ENCODE measurements around the gene SYNGR3. TPM values are rescaled to one million over a fixed set of nuclear protein-coding genes. Genes with fewer than 3 reads are reported as not detected.
A peak's percentile ranks its signal among the peaks of the same experiment; 100 is the strongest.

The SYNGR3 gene
- polyA plus RNA-seq, 12 donors: 0.25 to 1.5 (median 0.86) TPM; not detected in 2

- DNase-seq: no peak
Observed at GRCh38 chr16:2040041-2040786, 50.4 kb downstream of the SYNGR3 start.

GRCh38 chr16:2040787-2041522 lies 51.2 kb downstream of the SYNGR3 start:
- peak; percentile 66 for DNase-seq

DNA sequence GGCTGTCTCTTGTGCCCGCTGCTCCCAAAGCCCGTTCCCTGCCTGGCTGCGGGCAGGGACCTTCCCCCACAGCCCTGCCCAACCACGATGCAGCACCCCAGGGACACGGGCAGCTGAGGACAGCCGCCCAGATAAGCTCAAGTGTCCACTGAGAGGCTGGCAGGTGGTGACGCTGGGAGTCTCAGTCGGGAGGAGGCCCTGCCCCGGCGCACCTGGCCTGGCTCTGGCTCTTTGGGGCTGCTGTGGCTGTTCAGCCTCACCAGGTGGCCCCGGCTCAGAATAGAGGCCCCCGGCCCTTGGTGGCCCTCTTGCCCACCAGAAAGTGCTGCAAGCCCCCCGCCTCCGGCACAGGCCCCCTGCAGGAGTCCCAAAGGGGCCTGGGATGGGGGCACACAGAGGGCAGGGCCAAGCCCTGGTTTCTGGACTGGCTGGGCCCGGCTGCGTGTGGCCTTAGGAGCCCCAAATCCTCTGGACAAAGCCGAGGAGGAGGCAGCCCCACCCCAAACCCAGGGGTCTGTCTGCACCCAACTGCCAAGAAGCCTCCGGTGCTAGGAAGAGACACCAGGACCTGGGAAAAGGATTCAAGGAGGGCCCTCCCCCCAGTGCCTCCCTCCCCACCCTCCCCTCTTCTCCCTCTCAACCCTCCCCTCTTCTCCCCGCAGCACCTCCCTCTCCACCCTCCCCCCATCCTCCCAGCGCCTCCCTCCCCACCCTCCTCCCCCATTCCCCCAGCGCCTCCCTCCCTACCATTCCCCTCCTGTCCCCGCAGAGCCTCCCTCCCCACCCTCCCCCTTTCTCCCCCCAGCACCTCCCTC lies 52.6 kb downstream of the SYNGR3 start:
- DNase-seq: no peak

DNA sequence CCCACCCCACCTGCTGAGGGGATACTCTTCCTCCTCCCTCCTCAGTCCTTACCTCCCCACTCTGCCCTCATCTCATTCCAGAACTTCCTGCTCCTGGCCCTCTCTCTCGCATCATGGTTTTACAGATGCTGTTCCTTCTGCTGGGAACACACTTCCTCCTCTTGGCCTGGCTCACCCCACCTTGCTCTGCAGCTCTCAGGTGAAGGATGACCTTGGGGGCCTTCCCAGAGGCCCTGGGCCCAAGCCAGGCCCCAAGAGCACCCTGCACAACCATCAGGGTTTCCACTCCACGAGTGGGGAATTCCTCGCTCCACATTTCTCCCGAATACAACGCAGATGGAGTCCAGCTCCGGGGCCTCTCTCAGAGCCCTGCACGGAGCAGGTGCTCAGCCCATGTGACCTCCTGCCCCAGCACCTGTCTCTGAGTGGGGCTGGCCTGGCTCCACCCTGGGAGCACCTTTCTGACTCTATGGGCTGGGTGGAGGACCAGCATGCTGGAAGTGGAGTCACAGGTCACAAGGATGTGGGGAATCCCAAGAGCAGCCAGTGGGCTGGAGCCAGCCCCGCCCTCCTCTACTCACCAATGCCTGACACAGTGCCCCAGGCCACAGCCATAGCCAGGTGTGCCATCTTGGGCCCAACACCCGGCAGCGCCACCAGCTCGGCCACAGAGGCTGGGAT lies 53.4 kb downstream of the SYNGR3 start:
- DNase-seq: no peak

Other genes starting within 250 kb of the SYNGR3 start
- 10 to 100 TPM in 11 of 12 donors, not detected in 1; 12.3 to 40.2 (median 14.8) TPM for gene NME3, start 218.4 kb upstream of the SYNGR3 start, polyA plus RNA-seq (ENCODE audit: insufficient read length in 12 of 12)
- gene EME2, start 217.2 kb upstream of the SYNGR3 start, polyA plus RNA-seq (ENCODE audit: insufficient read length in 12 of 12): 10 to 100 TPM in 1 of 12 donors, 1 to 10 TPM in 10, not detected in 1; 4.4 to 13.3 (median 6.4) TPM
- gene MRPS34, start 216.8 kb upstream of the SYNGR3 start, polyA plus RNA-seq (ENCODE audit: insufficient read length in 12 of 12): 10 to 100 TPM in 11 of 12 donors, not detected in 1; 31.3 to 85.2 (median 41.3) TPM
- gene SPSB3, start 207.4 kb upstream of the SYNGR3 start, polyA plus RNA-seq (ENCODE audit: insufficient read length in 12 of 12): 10 to 100 TPM in 11 of 12 donors, not detected in 1; 16.2 to 30.8 (median 22.0) TPM
- gene NUBP2, start 207.0 kb upstream of the SYNGR3 start, polyA plus RNA-seq (ENCODE audit: insufficient read length in 12 of 12): 10 to 100 TPM in 11 of 12 donors, not detected in 1; 30.4 to 52.7 (median 33.3) TPM
- under 1 TPM in 10 of 12 donors, not detected in 2; 0.10 to 0.87 (median 0.21) TPM for gene IGFALS, start 196.3 kb upstream of the SYNGR3 start, polyA plus RNA-seq (ENCODE audit: insufficient read length in 12 of 12)
- 10 to 100 TPM in 11 of 12 donors, not detected in 1; 27.4 to 49.0 (median 31.7) TPM for gene HAGH, start 163.1 kb upstream of the SYNGR3 start, polyA plus RNA-seq (ENCODE audit: insufficient read length in 12 of 12)
- 10 to 100 TPM in 11 of 12 donors, not detected in 1; 13.6 to 24.4 (median 18.0) TPM for gene FAHD1, start 162.8 kb upstream of the SYNGR3 start, polyA plus RNA-seq (ENCODE audit: insufficient read length in 12 of 12)
- 1 to 10 TPM in 2 of 12 donors, under 1 TPM in 8, not detected in 2; 0.08 to 3.0 (median 0.69) TPM for gene MEIOB, start 117.8 kb upstream of the SYNGR3 start, polyA plus RNA-seq (ENCODE audit: insufficient read length in 12 of 12)
- gene HS3ST6, start 71.6 kb upstream of the SYNGR3 start, polyA plus RNA-seq (ENCODE audit: insufficient read length in 12 of 12): 10 to 100 TPM in 1 of 12 donors, 1 to 10 TPM in 1, under 1 TPM in 2, not detected in 8; 0.15 to 14.3 (median 2.1) TPM
- 10 to 100 TPM in 11 of 12 donors, not detected in 1; 14.2 to 50.0 (median 27.8) TPM for gene MSRB1, start 46.8 kb upstream of the SYNGR3 start, polyA plus RNA-seq (ENCODE audit: insufficient read length in 12 of 12)
- gene RPL3L, start 35.3 kb upstream of the SYNGR3 start, polyA plus RNA-seq (ENCODE audit: insufficient read length in 12 of 12): 10 to 100 TPM in 11 of 12 donors, not detected in 1; 12.8 to 93.9 (median 35.0) TPM
- 100 to 1,000 TPM in 9 of 12 donors, 10 to 100 TPM in 2, not detected in 1; 95.8 to 145 (median 117) TPM for gene NDUFB10, start 30.4 kb upstream of the SYNGR3 start, polyA plus RNA-seq (ENCODE audit: insufficient read length in 12 of 12)
- 1,000 to 10,000 TPM; 2,162 to 3,862 (median 3,028) TPM for gene RPS2, start 25.1 kb upstream of the SYNGR3 start, polyA plus RNA-seq (ENCODE audit: insufficient read length in 12 of 12)
- gene RNF151, start 23.1 kb upstream of the SYNGR3 start, polyA plus RNA-seq (ENCODE audit: insufficient read length in 12 of 12): not detected
- 10 to 100 TPM in 11 of 12 donors, not detected in 1; 16.7 to 31.5 (median 21.7) TPM for gene TBL3, start 17.9 kb upstream of the SYNGR3 start, polyA plus RNA-seq (ENCODE audit: insufficient read length in 12 of 12)
- gene NOXO1, start 8.5 kb upstream of the SYNGR3 start, polyA plus RNA-seq (ENCODE audit: insufficient read length in 12 of 12): 1 to 10 TPM in 3 of 12 donors, under 1 TPM in 6, not detected in 3; 0.38 to 1.4 (median 0.74) TPM
- 10 to 100 TPM in 11 of 12 donors, not detected in 1; 10.9 to 40.2 (median 15.1) TPM for gene GFER, start 5.8 kb upstream of the SYNGR3 start, polyA plus RNA-seq (ENCODE audit: insufficient read length in 12 of 12)
- gene ZNF598, start 19.9 kb downstream of the SYNGR3 start, polyA plus RNA-seq (ENCODE audit: insufficient read length in 12 of 12): 10 to 100 TPM in 11 of 12 donors, not detected in 1; 13.6 to 32.2 (median 18.6) TPM
- 1 to 10 TPM in 8 of 12 donors, under 1 TPM in 2, not detected in 2; 0.56 to 3.1 (median 1.5) TPM for gene NPW, start 29.8 kb downstream of the SYNGR3 start, polyA plus RNA-seq (ENCODE audit: insufficient read length in 12 of 12)
- 10 to 100 TPM in 11 of 12 donors, not detected in 1; 26.8 to 55.1 (median 36.1) TPM for gene NHERF2, start 36.9 kb downstream of the SYNGR3 start, polyA plus RNA-seq (ENCODE audit: insufficient read length in 12 of 12)
- gene NTHL1, start 57.9 kb downstream of the SYNGR3 start, polyA plus RNA-seq (ENCODE audit: insufficient read length in 12 of 12): 10 to 100 TPM in 7 of 12 donors, 1 to 10 TPM in 4, not detected in 1; 8.4 to 35.5 (median 10.6) TPM
- gene TSC2, start 58.0 kb downstream of the SYNGR3 start, polyA plus RNA-seq (ENCODE audit: insufficient read length in 12 of 12): 1,000 to 10,000 TPM in 1 of 12 donors, 100 to 1,000 TPM in 1, 10 to 100 TPM in 10; 62.0 to 1,357 (median 75.2) TPM
- gene PKD1, start 145.9 kb downstream of the SYNGR3 start, polyA plus RNA-seq (ENCODE audit: insufficient read length in 12 of 12): 100 to 1,000 TPM in 7 of 12 donors, 10 to 100 TPM in 4, not detected in 1; 85.8 to 199 (median 121) TPM
- 1 to 10 TPM in 3 of 12 donors, under 1 TPM in 7, not detected in 2; 0.27 to 1.9 (median 0.78) TPM for gene RAB26, start 158.7 kb downstream of the SYNGR3 start, polyA plus RNA-seq (ENCODE audit: insufficient read length in 12 of 12)
- gene TRAF7, start 165.8 kb downstream of the SYNGR3 start, polyA plus RNA-seq (ENCODE audit: insufficient read length in 12 of 12): 10 to 100 TPM in 11 of 12 donors, not detected in 1; 28.9 to 60.7 (median 45.0) TPM
- 1 to 10 TPM in 10 of 12 donors, not detected in 2; 1.3 to 4.1 (median 2.1) TPM for gene CASKIN1, start 206.6 kb downstream of the SYNGR3 start, polyA plus RNA-seq (ENCODE audit: insufficient read length in 12 of 12)
- 10 to 100 TPM in 11 of 12 donors, not detected in 1; 26.6 to 47.2 (median 30.3) TPM for gene MLST8, start 215.5 kb downstream of the SYNGR3 start, polyA plus RNA-seq (ENCODE audit: insufficient read length in 12 of 12)
- 10 to 100 TPM in 1 of 12 donors, 1 to 10 TPM in 10, not detected in 1; 3.2 to 14.8 (median 5.2) TPM for gene BRICD5, start 220.9 kb downstream of the SYNGR3 start, polyA plus RNA-seq (ENCODE audit: insufficient read length in 12 of 12)
- gene PGP, start 224.9 kb downstream of the SYNGR3 start, polyA plus RNA-seq (ENCODE audit: insufficient read length in 12 of 12): 10 to 100 TPM in 10 of 12 donors, 1 to 10 TPM in 1, not detected in 1; 8.8 to 25.3 (median 12.4) TPM
- 10 to 100 TPM in 10 of 12 donors, 1 to 10 TPM in 1, not detected in 1; 9.7 to 19.9 (median 11.6) TPM for gene E4F1, start 233.6 kb downstream of the SYNGR3 start, polyA plus RNA-seq (ENCODE audit: insufficient read length in 12 of 12)
- gene DNASE1L2, start 246.5 kb downstream of the SYNGR3 start, polyA plus RNA-seq (ENCODE audit: insufficient read length in 12 of 12): under 1 TPM in 10 of 12 donors, not detected in 2; 0.47 to 1.00 (median 0.72) TPM